Endothelial cell of umbilical vein (primary cell): ENCODE data around the gene PRDM8. TPM values are rescaled to one million over a fixed set of nuclear protein-coding genes. Genes with fewer than 3 reads are reported as not detected.

Source experiments
- BruUV-seq: library from RNA; stranded (reverse); fragments of 400-500 nt; replicated peaks from 2 replicates; lab custom pipeline; 2021; lab: Mats Ljungman, UMichigan
- CTCF ChIA-PET: fragments of 300-600, 350-600 bp; sonication (Branson Sonifier 250); formaldehyde crosslinking; loops from one replicate; lab custom pipeline; 2021; ENCODE audit warnings: antibody characterized with exemption, inconsistent platforms; lab: Charles Lee
- POLR2A ChIA-PET: fragments of 300-600, 350-600 bp; sonication (Branson Sonifier 250); formaldehyde crosslinking; loops from one replicate; lab custom pipeline; 2021; ENCODE audit warnings: antibody characterized with exemption, inconsistent platforms; lab: Charles Lee
- DNase-seq: peaks from one replicate; pipeline ENCODE4 v3.0.0-alpha.2; 2011; ENCODE audit warnings: low read depth, low spot score
- FAIRE-seq: peaks from 2 replicates; lab custom pipeline; 2011; peaks lifted over from hg19 to GRCh38; lab: Jason Lieb, UNC
- H2AFZ ChIP-seq: 2 replicates; pipeline ENCODE4 v1.6.0; 2012; ENCODE audit warnings: low read depth, low read length, control low read depth, inconsistent platforms
- H3K27ac ChIP-seq: 2 replicates; pipeline ENCODE4 v1.5.1; 2011; ENCODE audit warnings: low read depth, mild to moderate bottlenecking, control low read depth, low read length, moderate library complexity; ENCODE audit not compliant: insufficient read depth
- H3K27me3 ChIP-seq, 2 experiments: 2 replicates each; pipeline versions ENCODE4 v1.6.0 to v1.6.1; 2011; ENCODE audit warnings: low read length in 2 of 2, mixed read lengths in 1 of 2; ENCODE audit not compliant: control insufficient read depth in 2 of 2, insufficient read depth in 2 of 2
- H3K36me3 ChIP-seq, 2 experiments: 2 replicates in 1 of 2; 3 replicates in 1 of 2; pipeline ENCODE4 v1.5.1; 2011; ENCODE audit warnings: low read length in 2 of 2, mild to moderate bottlenecking in 1 of 2, moderate library complexity in 1 of 2; ENCODE audit not compliant: control insufficient read depth in 2 of 2, insufficient read depth in 2 of 2; ENCODE audit errors: extremely low read depth in 1 of 2
- H3K4me1 ChIP-seq: 3 replicates; pipeline ENCODE4 v1.5.1; 2011; ENCODE audit warnings: mild to moderate bottlenecking, low read length; ENCODE audit not compliant: control insufficient read depth, insufficient read depth; ENCODE audit errors: extremely low read depth
- H3K4me2 ChIP-seq: 2 replicates; pipeline ENCODE4 v1.6.1; 2011; ENCODE audit warnings: low read length, control low read depth, mixed read lengths; ENCODE audit not compliant: insufficient read depth
- H3K4me3 ChIP-seq, 3 experiments: fragments of 200-600 bp in 1 of 3; sonication (generic), shearing (Covaris generic) in 1 of 3; replicated peaks in 1 of 3; 2 replicates each; pipeline ENCODE4 v1.5.1; 2011 to 2016; ENCODE audit warnings: control low read depth in 3 of 3, low read length in 3 of 3, mild to moderate bottlenecking in 2 of 3, inconsistent platforms in 1 of 3, low read depth in 1 of 3, moderate library complexity in 1 of 3; ENCODE audit not compliant: insufficient read depth in 1 of 3
- H3K79me2 ChIP-seq: 2 replicates; pipeline ENCODE4 v1.6.0; 2012; ENCODE audit warnings: low read length, inconsistent platforms; ENCODE audit not compliant: control insufficient read depth, insufficient read depth
- H3K9ac ChIP-seq: replicated peaks from 2 replicates; pipeline ENCODE3; 2011; ENCODE audit warnings: low read length, control low read depth; ENCODE audit not compliant: insufficient read depth; ENCODE audit errors: extremely low read depth
- H3K9me1 ChIP-seq: replicated peaks from 3 replicates; pipeline ENCODE4 v1.6.0; 2011; ENCODE audit warnings: mild to moderate bottlenecking, low read length; ENCODE audit not compliant: control insufficient read depth, insufficient read depth; ENCODE audit errors: extremely low read depth
- H3K9me3 ChIP-seq: replicated peaks from 2 replicates; pipeline ENCODE4 v1.5.1; 2012; ENCODE audit warnings: low read length, inconsistent platforms; ENCODE audit not compliant: control insufficient read depth, insufficient read depth
- H4K20me1 ChIP-seq: replicated peaks from 2 replicates; pipeline ENCODE3; 2011; ENCODE audit warnings: mild to moderate bottlenecking, low read length; ENCODE audit not compliant: control insufficient read depth, insufficient read depth; ENCODE audit errors: extremely low read depth
- CTCF ChIP-seq, 2 donors: IDR thresholded peaks; 1 replicate in 1 of 2; 2 replicates in 1 of 2; pipeline ENCODE4 v1.5.1; 2011; ENCODE audit warnings: low read length in 2 of 2, mild to moderate bottlenecking in 2 of 2, moderate library complexity in 2 of 2, control low read depth in 1 of 2, inconsistent platforms in 1 of 2, low read depth in 1 of 2; ENCODE audit not compliant: insufficient read depth in 1 of 2; ENCODE audit errors: extremely low read depth in 1 of 2
- EZH2 ChIP-seq: IDR thresholded peaks from 2 replicates; pipeline ENCODE4 v1.6.1; 2012; ENCODE audit warnings: borderline replicate concordance, low read depth, mild to moderate bottlenecking, moderate library complexity, low read length, inconsistent platforms; ENCODE audit not compliant: severe bottlenecking
- FOS ChIP-seq: IDR thresholded peaks from 2 replicates; pipeline ENCODE4 v1.6.1; 2011; ENCODE audit warnings: mild to moderate bottlenecking, low read length, moderate library complexity, borderline replicate concordance; ENCODE audit not compliant: insufficient read depth
- GATA2 ChIP-seq: IDR thresholded peaks from 2 replicates; pipeline ENCODE4 v1.7.0; 2011; ENCODE audit warnings: low read depth, mild to moderate bottlenecking, moderate library complexity, mixed read lengths, low read length; ENCODE audit not compliant: insufficient read length, insufficient read depth
- JUN ChIP-seq: IDR thresholded peaks from 2 replicates; pipeline ENCODE4 v1.6.1; 2011; ENCODE audit warnings: borderline replicate concordance, low read depth; ENCODE audit not compliant: insufficient read length, insufficient read depth
- MYC ChIP-seq: IDR thresholded peaks from one replicate; pipeline ENCODE4 v1.6.1; 2011; ENCODE audit warnings: mild to moderate bottlenecking, low read depth, low read length
- POLR2A ChIP-seq: IDR thresholded peaks from 2 replicates; pipeline ENCODE4 v1.6.1; 2012; ENCODE audit warnings: low read depth, mild to moderate bottlenecking, control low read depth, low read length
- POLR2AphosphoS5 ChIP-seq: IDR thresholded peaks from 2 replicates; pipeline ENCODE4 v1.6.1; 2012; ENCODE audit warnings: low read depth, mild to moderate bottlenecking, control low read depth, low read length, moderate library complexity; ENCODE audit not compliant: insufficient read depth
- dilution Hi-C: fragments of 300-500 bp; cut with MboI; formaldehyde crosslinking; loops from one replicate; pipeline ENCODE4 v1.15.0; 2019; ENCODE audit warnings: low sequenced_read_pairs; ENCODE audit not compliant: extremely low pct_ligation_motif_present
- intact Hi-C: fragments of 100-400 bp; cut with micrococcal nuclease; formaldehyde crosslinking; loops from one replicate; pipeline ENCODE4 v1.10.0; 2022
- polyA plus RNA-seq, 4 experiments: library from polyadenylated mRNA; depleted of rRNA in 3 of 4; stranded (reverse) in 3 of 4; unstranded in 1 of 4; fragments of >200 nt; gene quantifications; 2 replicates each; pipeline versions ENCODE4 v1.2.1 to v1.2.3, GENCODE V29; 2011 to 2012; ENCODE audit warnings: missing spikeins in 1 of 4
- total RNA-seq: library from RNA; stranded (reverse); gene quantifications from 2 replicates; pipeline ENCODE4 v1.2.3, GENCODE V29; 2021
- TF ChIP-seq, protein P1 (sequence below): IDR thresholded peaks from 2 replicates; pipeline ENCODE4 v1.6.1; 2011; ENCODE audit not compliant: insufficient read depth, insufficient read length

The PRDM8 gene
- total and polyA plus RNA-seq, 2 donors (not counting 3 experiments of a cell fraction or from before 2014, with no cell fraction given) = 0.28 to 0.82 TPM

DNA sequence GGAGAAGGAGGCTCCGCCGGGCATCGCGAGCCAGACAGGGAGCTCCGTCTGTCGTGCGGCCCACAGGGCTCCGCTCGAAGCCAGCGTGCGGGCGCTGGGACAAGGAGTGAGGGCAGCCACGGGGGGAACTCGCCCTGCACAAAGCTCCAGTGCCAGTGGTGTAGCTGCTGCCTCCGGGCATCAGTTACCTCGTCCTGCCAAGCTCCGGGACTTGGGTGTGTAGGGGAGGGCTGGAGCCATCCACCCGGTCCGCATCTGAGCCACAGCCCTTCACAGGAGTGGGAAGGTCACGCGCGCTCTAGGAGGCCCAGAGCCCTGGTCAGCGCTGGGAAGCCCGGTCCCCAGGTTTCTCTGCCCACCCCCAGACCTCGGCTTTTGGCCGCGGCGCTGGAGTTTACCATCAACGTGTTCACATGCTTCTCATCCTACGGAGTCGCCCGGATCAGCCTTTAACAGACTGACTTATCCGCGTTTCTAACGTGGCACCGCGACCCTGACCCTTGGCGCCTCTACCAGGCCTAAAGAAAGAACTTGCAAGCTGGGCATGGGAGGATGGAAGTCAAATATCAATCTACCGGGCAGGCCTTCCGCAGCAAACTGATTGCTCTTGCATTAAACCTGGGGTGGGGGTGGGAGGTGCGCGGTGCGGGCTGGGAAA is 8.4 kb upstream of the PRDM8 start:
- FAIRE-seq = no peak
- CTCF ChIA-PET = interaction anchor here (0.9 to 9.8 kb wide), 3 partner anchors 12 to 31 kb away, joined by 4 to 93 read pairs (median 4); no protein-coding TSS in a partner anchor
- no peak overlapping the region for H3K4me2 ChIP-seq

GRCh38 chr4:80189581-80189955 is 7.7 kb upstream of the PRDM8 start:
- ChIA-PET POLR2A (no interaction called here), CTCF (interaction anchor here (9.8 kb wide), 1 partner anchor 11 kb away, joined by 93 read pairs; no protein-coding TSS in a partner anchor)
- no peaks in the 10 kb centered on the region for H3K79me2 ChIP-seq
- intact Hi-C loops = loop anchor here (1.0 kb wide), 1 partner anchor 8 kb away; the partner anchor contains the start of gene PRDM8
- dilution Hi-C loops = no loop called here
- no TSS peak for BruUV-seq
- H4K20me1 ChIP-seq = no peaks in the 10 kb centered on the region
- H3K27ac ChIP-seq = no peak overlapping the region
- H2AFZ ChIP-seq = no peak overlapping the region
- DNase-seq (no peak), FAIRE-seq (no peak)
- H3K36me3 ChIP-seq = no peaks in the 10 kb centered on the region
- H3K4me3 ChIP-seq = no peak overlapping the region
- H3K4me2 ChIP-seq = no peak overlapping the region
- H3K4me1 ChIP-seq = peaks cover 13% of the 10 kb centered on the region
- no peaks in the 10 kb centered on the region for H3K9me3 ChIP-seq
- H3K9me1 ChIP-seq = no peaks in the 10 kb centered on the region
- peaks cover 78 to 99% of the 10 kb centered on the region in 2 experiments for H3K27me3 ChIP-seq
- TF ChIP-seq GATA2 (no peak), EZH2 (no peak), FOS (no peak), JUN (no peak), MYC (no peak), POLR2AphosphoS5 (no peak), POLR2A (no peak), CTCF (IDR thresholded peaks at IDR 0.05; ENCODE audit: extremely low read depth in 1 of 2, insufficient read depth in 1 of 2, low read depth in 1 of 2, low read length in 2 of 2) (no peak)
- TF ChIP-seq, protein P1, sequence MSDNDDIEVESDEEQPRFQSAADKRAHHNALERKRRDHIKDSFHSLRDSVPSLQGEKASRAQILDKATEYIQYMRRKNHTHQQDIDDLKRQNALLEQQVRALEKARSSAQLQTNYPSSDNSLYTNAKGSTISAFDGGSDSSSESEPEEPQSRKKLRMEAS = no peak
- no peak overlapping the region for H3K9ac ChIP-seq

More for the DNA sequence above, 8.4 kb upstream of the PRDM8 start:
- dilution Hi-C loops = no loop called here
- TF ChIP-seq EZH2 (peak; percentile 88), POLR2AphosphoS5 (no peak)
- no peaks in the 10 kb centered on the region for H3K36me3 ChIP-seq
- H3K9me1 ChIP-seq = no peaks in the 10 kb centered on the region
- no peak overlapping the region for H3K4me3 ChIP-seq
- H4K20me1 ChIP-seq = no peaks in the 10 kb centered on the region
- no peaks in the 10 kb centered on the region for H3K9me3 ChIP-seq
- H3K27me3 ChIP-seq = peaks cover 77 to 94% of the 10 kb centered on the region in 2 experiments
- no TSS peak for BruUV-seq
- H3K9ac ChIP-seq = no peak overlapping the region
- DNase-seq = no peak
- intact Hi-C loops = loop anchor here (1.0 kb wide), 1 partner anchor 8 kb away; the partner anchor contains the start of gene PRDM8
- POLR2A ChIA-PET = no interaction called here
- H3K4me1 ChIP-seq = peaks cover 17% of the 10 kb centered on the region
- H3K27ac ChIP-seq = no peak overlapping the region
- H2AFZ ChIP-seq = no peak overlapping the region
- no peaks in the 10 kb centered on the region for H3K79me2 ChIP-seq
